Neural progenitor cell (in vitro differentiated cells): ENCODE measurements around the gene CDH12. TPM values are rescaled to one million over a fixed set of nuclear protein-coding genes. Genes with fewer than 3 reads are reported as not detected.

Experiments
- DNase-seq: peaks from one replicate; pipeline ENCODE4 v3.0.0-alpha.2; 2016; ENCODE audit warnings: low spot score
- H2AFZ ChIP-seq: fragments of 200-600 bp; sonication (generic); replicated peaks from 2 replicates; pipeline ENCODE4 v1.6.1; 2016; ENCODE audit warnings: antibody characterized with exemption
- H3F3A ChIP-seq: fragments of 200-600 bp; sonication (generic); 2 replicates; pipeline ENCODE4 v1.6.1; 2016; ENCODE audit warnings: antibody characterized with exemption, low read depth
- H3K27ac ChIP-seq: fragments of 200-600 bp; sonication (generic); 2 replicates; pipeline ENCODE4 v1.5.1; 2016; ENCODE audit warnings: mild to moderate bottlenecking
- H3K27me3 ChIP-seq: fragments of 200-600 bp; sonication (generic); 2 replicates; pipeline ENCODE4 v1.6.1; 2016; ENCODE audit warnings: mild to moderate bottlenecking, moderate library complexity
- H3K36me3 ChIP-seq: fragments of 200-600 bp; sonication (generic); 2 replicates; pipeline ENCODE4 v1.5.1; 2016
- H3K4me1 ChIP-seq: fragments of 200-600 bp; sonication (generic); 2 replicates; pipeline ENCODE4 v1.6.1; 2016; ENCODE audit warnings: mixed run types
- H3K4me2 ChIP-seq: fragments of 200-600 bp; sonication (generic); 2 replicates; pipeline ENCODE4 v1.6.1; 2016
- H3K4me3 ChIP-seq: fragments of 200-600 bp; sonication (generic); 2 replicates; pipeline ENCODE4 v1.5.1; 2016
- H3K79me2 ChIP-seq: fragments of 200-600 bp; sonication (generic); 2 replicates; pipeline ENCODE4 v1.6.1; 2016; ENCODE audit warnings: low read depth
- H3K9ac ChIP-seq: fragments of 200-600 bp; sonication (generic); 2 replicates; pipeline ENCODE4 v1.6.1; 2016
- H3K9me3 ChIP-seq: fragments of 200-600 bp; sonication (generic); 2 replicates; pipeline ENCODE4 v1.5.1; 2016; ENCODE audit warnings: low read depth
- H4K20me1 ChIP-seq: fragments of 200-600 bp; sonication (generic); 2 replicates; pipeline ENCODE4 v1.6.1; 2016; ENCODE audit warnings: low read depth
- H3K27ac Mint-ChIP-seq: 3 replicates; pipeline ENCODE4 v1.8.0; 2021; ENCODE audit warnings: mixed read lengths
- H3K27me3 Mint-ChIP-seq: 2 replicates; pipeline ENCODE4 v1.8.0; 2022; ENCODE audit warnings: low read depth, mild to moderate bottlenecking, inconsistent platforms, moderate library complexity, mixed read lengths; ENCODE audit not compliant: insufficient read depth
- H3K36me3 Mint-ChIP-seq: 3 replicates; pipeline ENCODE4 v1.8.0; 2021; ENCODE audit warnings: mixed read lengths
- H3K4me1 Mint-ChIP-seq: 3 replicates; pipeline ENCODE4 v1.8.0; 2021; ENCODE audit warnings: mixed read lengths
- H3K4me3 Mint-ChIP-seq: 3 replicates; pipeline ENCODE4 v1.8.0; 2021; ENCODE audit warnings: mild to moderate bottlenecking, moderate library complexity, mixed read lengths
- H3K9me3 Mint-ChIP-seq: 3 replicates; pipeline ENCODE4 v1.8.0; 2020; ENCODE audit warnings: mixed read lengths
- CTCF ChIP-seq: fragments of 200-600 bp; sonication (generic); IDR thresholded peaks from 2 replicates; pipeline ENCODE4 v1.5.1; 2017; ENCODE audit warnings: antibody characterized with exemption, mild to moderate bottlenecking
- EZH2 ChIP-seq: fragments of 200-600 bp; sonication (generic); IDR thresholded peaks from 2 replicates; pipeline ENCODE4 v1.6.1; 2017; ENCODE audit warnings: antibody characterized with exemption, mild to moderate bottlenecking, moderate library complexity
- EZH2phosphoT487 ChIP-seq: fragments of 200-600 bp; sonication (generic); IDR thresholded peaks from 2 replicates; pipeline ENCODE4 v1.6.1; 2017; ENCODE audit warnings: antibody characterized with exemption
- total RNA-seq: library from RNA; depleted of rRNA; stranded (reverse); fragments of >200 nt; gene quantifications from 2 replicates; pipeline ENCODE4 v1.2.3, GENCODE V29; 2015; ENCODE audit warnings: low replicate concordance

Gene CDH12
- total RNA-seq, 1 donor from 2014 or later, result not detected

- no peaks in the 10 kb centered on the region for H3K79me2 ChIP-seq
- no peak overlapping the region for H3K4me3 ChIP-seq
- no peaks in the 10 kb centered on the region for H3K4me1 ChIP-seq
- TF ChIP-seq CTCF (no peak), EZH2phosphoT487 (no peak), EZH2 (no peak)
- H3K36me3 Mint-ChIP-seq, result no peaks in the 10 kb centered on the region
- H3K27me3 ChIP-seq, result no peaks in the 10 kb centered on the region
- H3F3A ChIP-seq, result no peaks in the 10 kb centered on the region
- DNase-seq, result no peak
- no peak overlapping the region for H3K27ac Mint-ChIP-seq
- H3K9ac ChIP-seq, result no peak overlapping the region
- no peaks in the 10 kb centered on the region for H3K9me3 ChIP-seq
- H3K27me3 Mint-ChIP-seq, result no peaks in the 10 kb centered on the region
- H3K36me3 ChIP-seq, result no peaks in the 10 kb centered on the region
- no peaks in the 10 kb centered on the region for H3K9me3 Mint-ChIP-seq
- H2AFZ ChIP-seq, result peak overlapping the region; percentile 69
- no peaks in the 10 kb centered on the region for H3K4me1 Mint-ChIP-seq
- no peak overlapping the region for H3K27ac ChIP-seq
- H3K4me3 Mint-ChIP-seq, result no peak overlapping the region
- H4K20me1 ChIP-seq, result no peaks in the 10 kb centered on the region
- no peak overlapping the region for H3K4me2 ChIP-seq
Measured at GRCh38 chr5:22787807-22788206, 65.3 kb downstream of the CDH12 start.

GRCh38 chr5:22787398-22787797, 65.7 kb downstream of the CDH12 start:
- no peaks in the 10 kb centered on the region for H3K9me3 ChIP-seq
- Mint-ChIP-seq H3K27ac (no peak overlapping the region), H3K4me3 (no peak overlapping the region), H3K4me1 (no peaks in the 10 kb centered on the region), H3K9me3 (no peaks in the 10 kb centered on the region), H3K27me3 (no peaks in the 10 kb centered on the region), H3K36me3 (no peaks in the 10 kb centered on the region)
- H2AFZ ChIP-seq, result peak overlapping the region; percentile 69
- no peak overlapping the region for H3K4me3 ChIP-seq
- no peak for TF ChIP-seq EZH2phosphoT487
- no peaks in the 10 kb centered on the region for H3K36me3 ChIP-seq
- H3K4me1 ChIP-seq, result no peaks in the 10 kb centered on the region
- no peak for DNase-seq
- H3K27me3 ChIP-seq, result no peaks in the 10 kb centered on the region
- no peaks in the 10 kb centered on the region for H3F3A ChIP-seq
- H3K4me2 ChIP-seq, result no peak overlapping the region
- H3K79me2 ChIP-seq, result no peaks in the 10 kb centered on the region
- H3K27ac ChIP-seq, result no peak overlapping the region
- H4K20me1 ChIP-seq, result no peaks in the 10 kb centered on the region
- H3K9ac ChIP-seq, result no peak overlapping the region

GRCh38 chr5:22780756-22781155, 72.4 kb downstream of the CDH12 start:
- H3K79me2 ChIP-seq, result no peaks in the 10 kb centered on the region
- H3K27me3 ChIP-seq, result no peaks in the 10 kb centered on the region
- DNase-seq, result no peak
- H3K4me3 Mint-ChIP-seq, result no peak overlapping the region
- H3K4me1 Mint-ChIP-seq, result no peaks in the 10 kb centered on the region
- H4K20me1 ChIP-seq, result no peaks in the 10 kb centered on the region
- H3K27me3 Mint-ChIP-seq, result peaks cover 2% of the 10 kb centered on the region
- no peak overlapping the region for H3K9ac ChIP-seq
- no peaks in the 10 kb centered on the region for H3K36me3 Mint-ChIP-seq
- no peaks in the 10 kb centered on the region for H3K9me3 Mint-ChIP-seq
- H3K4me3 ChIP-seq, result no peak overlapping the region
- no peaks in the 10 kb centered on the region for H3F3A ChIP-seq
- no peaks in the 10 kb centered on the region for H3K4me1 ChIP-seq
- TF ChIP-seq EZH2phosphoT487, result no peak
- TF ChIP-seq EZH2, result no peak
- no peak for TF ChIP-seq CTCF
- no peaks in the 10 kb centered on the region for H3K36me3 ChIP-seq
- H3K9me3 ChIP-seq, result no peaks in the 10 kb centered on the region
- no peak overlapping the region for H3K27ac Mint-ChIP-seq
- H3K4me2 ChIP-seq, result no peak overlapping the region
- H3K27ac ChIP-seq, result no peak overlapping the region
- H2AFZ ChIP-seq, result no peak overlapping the region

- Mint-ChIP-seq H3K36me3 (no peaks in the 10 kb centered on the region), H3K27ac (no peak overlapping the region), H3K9me3 (no peaks in the 10 kb centered on the region), H3K4me3 (no peak overlapping the region), H3K4me1 (no peaks in the 10 kb centered on the region), H3K27me3 (peaks cover 2% of the 10 kb centered on the region)
- no peak overlapping the region for H3K4me3 ChIP-seq
- no peak overlapping the region for H3K27ac ChIP-seq
- TF ChIP-seq CTCF (no peak), EZH2phosphoT487 (no peak), EZH2 (no peak)
- no peaks in the 10 kb centered on the region for H3F3A ChIP-seq
- H3K36me3 ChIP-seq, result no peaks in the 10 kb centered on the region
- no peak for DNase-seq
- no peak overlapping the region for H3K4me2 ChIP-seq
- H4K20me1 ChIP-seq, result no peaks in the 10 kb centered on the region
- H2AFZ ChIP-seq, result no peak overlapping the region
- H3K79me2 ChIP-seq, result no peaks in the 10 kb centered on the region
- H3K9ac ChIP-seq, result no peak overlapping the region
- H3K4me1 ChIP-seq, result no peaks in the 10 kb centered on the region
- no peaks in the 10 kb centered on the region for H3K27me3 ChIP-seq
- no peaks in the 10 kb centered on the region for H3K9me3 ChIP-seq
Measured at GRCh38 chr5:22779499-22779898, 73.6 kb downstream of the CDH12 start.
